CD8-positive, alpha-beta memory T cell (primary cell): ENCODE measurements around the gene SKAP1. TPM values are rescaled to one million over a fixed set of nuclear protein-coding genes. Genes with fewer than 3 reads are reported as not detected.
A peak's percentile ranks its signal among the peaks of the same experiment; 100 is the strongest.

ENCODE experiments used
- CTCF ChIA-PET: fragments of 350-600 bp; sonication (Branson Sonifier 250); formaldehyde crosslinking; loops from one replicate; lab custom pipeline; 2021; ENCODE audit warnings: antibody characterized with exemption; lab: Charles Lee
- POLR2A ChIA-PET: fragments of 350-600 bp; sonication (Branson Sonifier 250); formaldehyde crosslinking; loops from one replicate; lab custom pipeline; 2021; ENCODE audit warnings: antibody characterized with exemption; lab: Charles Lee
- DNase-seq, 5 donors: peaks; one replicate each; pipeline versions ENCODE4 v3.0.0 to v3.0.0-alpha.2; 2020 to 2022; ENCODE audit warnings: mixed read lengths in 1 of 5
- H3K27ac ChIP-seq: one replicate; pipeline ENCODE4 v1.7.0; 2013; ENCODE audit warnings: low read depth, mild to moderate bottlenecking, low read length, moderate library complexity
- H3K27me3 ChIP-seq: 2 replicates; pipeline ENCODE4 v1.7.0; 2013; ENCODE audit warnings: low read length, mild to moderate bottlenecking; ENCODE audit not compliant: insufficient read depth, poor library complexity, severe bottlenecking
- H3K36me3 ChIP-seq: 2 replicates; pipeline ENCODE4 v1.7.0; 2013; ENCODE audit warnings: mild to moderate bottlenecking, low read length, moderate library complexity; ENCODE audit not compliant: insufficient read depth
- H3K4me1 ChIP-seq: 2 replicates; pipeline ENCODE4 v1.7.0; 2013; ENCODE audit warnings: mild to moderate bottlenecking, low read length, moderate library complexity; ENCODE audit not compliant: insufficient read depth
- H3K4me3 ChIP-seq: 2 replicates; pipeline ENCODE4 v1.7.0; 2013; ENCODE audit warnings: mild to moderate bottlenecking, low read length
- H3K9me3 ChIP-seq: 2 replicates; pipeline ENCODE4 v1.7.0; 2013; ENCODE audit warnings: mild to moderate bottlenecking, low read length
- H3K27ac Mint-ChIP-seq, 8 donors: one replicate each; pipeline ENCODE4 v1.8.0; 2020 to 2021; ENCODE audit warnings: mixed read lengths in 8 of 8, mild to moderate bottlenecking in 6 of 8, inconsistent platforms in 3 of 8, moderate library complexity in 3 of 8
- H3K27me3 Mint-ChIP-seq, 2 donors: one replicate each; pipeline ENCODE4 v1.8.0; 2020 to 2021; ENCODE audit warnings: mixed read lengths in 2 of 2, mild to moderate bottlenecking in 1 of 2, moderate library complexity in 1 of 2
- H3K36me3 Mint-ChIP-seq, 3 donors: one replicate each; pipeline ENCODE4 v1.8.0; 2020 to 2021; ENCODE audit warnings: mixed read lengths in 3 of 3, inconsistent platforms in 1 of 3, mild to moderate bottlenecking in 1 of 3
- H3K4me1 Mint-ChIP-seq, 3 donors: one replicate each; pipeline ENCODE4 v1.8.0; 2020 to 2021; ENCODE audit warnings: mixed read lengths in 3 of 3, inconsistent platforms in 1 of 3, mild to moderate bottlenecking in 1 of 3
- H3K4me3 Mint-ChIP-seq, 7 donors: one replicate each; pipeline ENCODE4 v1.8.0; 2020 to 2021; ENCODE audit warnings: mixed read lengths in 7 of 7, mild to moderate bottlenecking in 6 of 7, moderate library complexity in 4 of 7, inconsistent platforms in 2 of 7
- H3K9me3 Mint-ChIP-seq, 5 donors: one replicate each; pipeline ENCODE4 v1.8.0; 2020 to 2022; ENCODE audit warnings: mixed read lengths in 5 of 5, mild to moderate bottlenecking in 3 of 5, moderate library complexity in 2 of 5, inconsistent platforms in 1 of 5
- polyA plus RNA-seq: library from polyadenylated mRNA; unstranded; fragments of 300-500 nt; fragmentation: Illumina TruSeq; gene quantifications from one replicate; pipeline ENCODE4 v1.2.3, GENCODE V29; 2021
- total RNA-seq, 2 experiments: library from RNA; stranded (reverse); gene quantifications; one replicate each; pipeline ENCODE4 v1.2.3, GENCODE V29; 2021

SKAP1 gene
- total and polyA plus RNA-seq, 3 experiments from 2014 or later: 50.5 to 264 (median 56.0) TPM

- no peaks in the 10 kb centered on the region for H3K9me3 Mint-ChIP-seq
- peaks cover 30% of the 10 kb centered on the region for H3K4me1 ChIP-seq
- H3K27ac Mint-ChIP-seq: peak overlapping the region; percentile 44 to 90 (median 85)
- ChIA-PET CTCF (interaction anchor here (0.7 to 2.2 kb wide), 5 partner anchors 8 to 87 kb away, joined by 3 to 11 read pairs (median 3); no protein-coding TSS in a partner anchor), POLR2A (interaction anchor here (0.6 to 0.7 kb wide), 2 partner anchors 10 to 18 kb away, joined by 4 read pairs; no protein-coding TSS in a partner anchor)
- H3K9me3 ChIP-seq: no peaks in the 10 kb centered on the region
- peaks cover 13% of the 10 kb centered on the region for H3K36me3 ChIP-seq
- no peak overlapping the region for H3K27ac ChIP-seq
- H3K27me3 Mint-ChIP-seq: no peaks in the 10 kb centered on the region
- peak overlapping the region in 6 of 7 donors; percentile 45 to 71 (median 54) for H3K4me3 Mint-ChIP-seq
- H3K4me3 ChIP-seq: no peak overlapping the region
- DNase-seq: peak; percentile 6 to 62 (median 40)
- H3K36me3 Mint-ChIP-seq: peaks cover 0 to 29% (median 2%) of the 10 kb centered on the region in 3 donors
- no peaks in the 10 kb centered on the region for H3K27me3 ChIP-seq
- H3K4me1 Mint-ChIP-seq: peaks cover 37 to 48% (median 43%) of the 10 kb centered on the region in 3 donors
Observed at GRCh38 chr17:48113201-48113676, 316.8 kb downstream of the SKAP1 start.

DNA sequence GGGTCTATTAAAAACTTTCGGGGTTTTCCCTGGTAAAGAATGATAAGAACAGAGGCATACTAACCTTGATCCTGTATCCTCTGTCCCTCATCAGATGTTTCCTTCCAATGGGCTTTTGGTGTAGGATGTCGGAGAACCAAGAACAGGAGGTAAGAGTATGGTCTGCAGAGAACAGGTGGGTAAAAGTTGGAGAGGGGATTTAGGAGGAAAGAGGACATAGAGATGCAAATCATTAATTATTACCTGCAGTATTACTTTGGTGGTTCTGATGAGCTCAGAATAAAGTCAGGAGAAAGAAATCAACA is 318.1 kb downstream of the SKAP1 start:
- H3K27me3 Mint-ChIP-seq: no peaks in the 10 kb centered on the region
- peaks cover 48 to 60% (median 55%) of the 10 kb centered on the region in 3 donors for H3K4me1 Mint-ChIP-seq
- H3K27ac ChIP-seq: no peak overlapping the region
- H3K9me3 Mint-ChIP-seq: no peaks in the 10 kb centered on the region
- H3K27me3 ChIP-seq: no peaks in the 10 kb centered on the region
- H3K27ac Mint-ChIP-seq: peak overlapping the region in 6 of 8 donors; percentile 6 to 91 (median 68)
- H3K36me3 Mint-ChIP-seq: peaks cover 0 to 32% (median 2%) of the 10 kb centered on the region in 3 donors
- DNase-seq: no peak
- H3K36me3 ChIP-seq: peaks cover 8% of the 10 kb centered on the region
- ChIA-PET POLR2A (no interaction called here), CTCF (interaction anchor here (0.9 to 1.8 kb wide), 4 partner anchors 14 to 57 kb away, joined by 3 to 7 read pairs (median 5); no protein-coding TSS in a partner anchor)
- peaks cover 33% of the 10 kb centered on the region for H3K4me1 ChIP-seq
- no peaks in the 10 kb centered on the region for H3K9me3 ChIP-seq
- no peak overlapping the region for H3K4me3 ChIP-seq
- peak overlapping the region in 5 of 7 donors; percentile 2 to 22 (median 7) for H3K4me3 Mint-ChIP-seq

DNA sequence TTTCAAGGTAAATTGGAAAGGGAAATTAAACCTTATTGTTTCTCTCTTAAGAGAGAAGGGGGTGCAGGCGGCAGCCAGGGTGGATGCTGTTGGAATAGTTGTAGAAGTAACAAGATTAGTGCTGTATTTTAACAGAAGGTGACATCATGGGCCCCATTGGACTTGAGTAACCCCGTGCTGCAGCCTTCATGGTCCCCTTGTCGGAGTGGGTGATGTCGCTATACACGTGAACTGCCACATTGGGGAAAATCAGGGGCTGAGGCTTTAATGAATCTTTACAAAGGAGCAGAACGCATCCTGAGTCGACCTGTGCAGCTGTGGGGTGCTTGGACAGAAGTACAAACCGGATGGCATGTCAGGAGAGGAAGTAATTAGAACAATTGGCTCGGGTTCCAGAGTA is 319.3 kb downstream of the SKAP1 start:
- Histone ChIP-seq H3K36me3 (peaks cover 8% of the 10 kb centered on the region), H3K4me1 (peaks cover 33% of the 10 kb centered on the region), H3K27ac (no peak overlapping the region), H3K4me3 (no peak overlapping the region), H3K27me3 (no peaks in the 10 kb centered on the region), H3K9me3 (no peaks in the 10 kb centered on the region)
- DNase-seq: no peak
- H3K4me3 Mint-ChIP-seq: peak overlapping the region in 3 of 7 donors; percentile 18 to 35 (median 29)
- H3K27ac Mint-ChIP-seq: peak overlapping the region; percentile 47 to 89 (median 76)
- peaks cover 0 to 25% (median 2%) of the 10 kb centered on the region in 3 donors for H3K36me3 Mint-ChIP-seq
- peaks cover 50 to 62% (median 57%) of the 10 kb centered on the region in 3 donors for H3K4me1 Mint-ChIP-seq
- ChIA-PET POLR2A (interaction anchor here (0.7 kb wide), 1 partner anchor 10 kb away, joined by 3 read pairs; no protein-coding TSS in a partner anchor), CTCF (interaction anchor here (0.9 to 1.8 kb wide), 4 partner anchors 15 to 56 kb away, joined by 3 to 7 read pairs (median 4); no protein-coding TSS in a partner anchor)
- no peaks in the 10 kb centered on the region for H3K9me3 Mint-ChIP-seq
- no peaks in the 10 kb centered on the region for H3K27me3 Mint-ChIP-seq

DNA sequence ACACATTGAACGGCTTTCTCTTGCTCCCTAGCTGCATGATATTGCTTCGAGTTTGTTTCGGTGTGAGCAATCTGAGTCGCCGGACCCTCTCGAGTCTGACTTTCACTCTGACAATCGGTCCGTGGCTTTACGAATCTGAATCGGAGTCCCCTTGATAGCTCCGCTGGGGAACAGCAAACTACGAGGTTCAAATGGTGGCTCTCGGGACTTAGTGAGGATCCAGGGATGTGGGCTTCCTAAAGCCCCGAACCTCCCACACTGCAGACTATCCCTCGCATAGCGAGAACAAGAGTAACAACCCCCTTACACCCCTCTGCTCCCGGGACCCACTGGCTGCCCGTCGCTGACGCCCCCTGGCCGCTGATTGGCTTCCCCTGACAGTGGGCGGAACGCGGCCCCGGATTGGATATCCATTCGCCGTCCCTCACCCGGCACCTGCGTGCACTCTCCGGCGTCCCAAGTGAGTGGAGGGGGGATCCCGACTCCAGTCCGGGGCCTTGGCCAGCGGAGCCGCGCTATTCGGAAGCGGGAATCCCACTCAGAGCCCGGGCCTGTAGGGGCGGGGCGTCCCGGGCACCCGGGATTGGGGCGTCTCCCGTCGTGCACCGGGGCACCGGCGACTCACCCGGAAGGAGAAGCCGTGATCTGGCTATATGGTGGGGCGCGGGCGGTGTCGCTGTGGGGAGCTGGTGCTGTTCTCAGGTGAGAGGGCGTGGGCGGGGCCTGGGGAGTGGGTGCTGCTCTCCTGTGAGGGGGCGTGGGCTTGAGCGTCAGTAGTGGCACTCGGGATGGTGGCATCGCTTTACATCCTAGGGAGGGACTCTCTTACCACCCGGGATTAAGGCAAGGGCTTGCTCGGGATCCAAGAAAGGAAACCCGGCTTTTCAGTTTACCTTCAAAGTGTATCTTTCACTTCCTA is 322.6 kb downstream of the SKAP1 start, which contains the start of gene SNX11:
Gene SNX11 (plus strand): TSS at position 630 of the 919 bp plus-strand sequence. CDS start 4,278 bp downstream, outside the sequence.
- Histone ChIP-seq H3K9me3 (no peaks in the 10 kb centered on the region), H3K4me3 (peak within 1 kb of the TSS; percentile 96), H3K4me1 (peaks cover 17% of the 10 kb centered on the region), H3K27me3 (no peaks in the 10 kb centered on the region), H3K36me3 (no peaks in the 10 kb centered on the region), H3K27ac (peak within 1 kb of the TSS; percentile 80)
- ChIA-PET CTCF (interaction anchor here (0.8 to 4.2 kb wide), 9 partner anchors 9 to 266 kb away, joined by 3 to 23 read pairs (median 4); partner anchors contain the start of gene NFE2L1), POLR2A (interaction anchor here (0.6 to 2.2 kb wide), 5 partner anchors 10 to 785 kb away, joined by 3 to 17 read pairs (median 5); partner anchors contain the start of genes NFE2L1 and PNPO)
- DNase-seq: peak; percentile 90 to 96 (median 95)
- Mint-ChIP-seq H3K27me3 (peaks cover 0 to 2% of the 10 kb centered on the region in 2 donors), H3K4me1 (peaks cover 51 to 70% (median 66%) of the 10 kb centered on the region in 3 donors), H3K9me3 (no peaks in the 10 kb centered on the region), H3K4me3 (peak within 1 kb of the TSS; percentile 92 to 100 (median 97)), H3K27ac (peak within 1 kb of the TSS; percentile 86 to 97 (median 92)), H3K36me3 (peaks cover 0 to 15% (median 2%) of the 10 kb centered on the region in 3 donors)

- peak overlapping the region in 7 of 8 donors; percentile 86 to 97 (median 92) for H3K27ac Mint-ChIP-seq
- Histone ChIP-seq H3K4me1 (peaks cover 12% of the 10 kb centered on the region), H3K9me3 (no peaks in the 10 kb centered on the region), H3K27me3 (no peaks in the 10 kb centered on the region), H3K27ac (peak overlapping the region; percentile 80), H3K4me3 (peak overlapping the region; percentile 96), H3K36me3 (no peaks in the 10 kb centered on the region)
- H3K9me3 Mint-ChIP-seq: no peaks in the 10 kb centered on the region
- no peak for DNase-seq
- H3K27me3 Mint-ChIP-seq: peaks cover 0 to 2% of the 10 kb centered on the region in 2 donors
- ChIA-PET CTCF (interaction anchor here (1.0 to 4.2 kb wide), 5 partner anchors 9 to 59 kb away, joined by 3 to 23 read pairs (median 4); partner anchors contain the start of gene NFE2L1), POLR2A (interaction anchor here (0.6 to 2.2 kb wide), 3 partner anchors 58 to 785 kb away, joined by 4 to 17 read pairs (median 5); partner anchors contain the start of genes NFE2L1 and PNPO)
- peaks cover 0 to 14% (median 0%) of the 10 kb centered on the region in 3 donors for H3K36me3 Mint-ChIP-seq
- peaks cover 46 to 68% (median 66%) of the 10 kb centered on the region in 3 donors for H3K4me1 Mint-ChIP-seq
- H3K4me3 Mint-ChIP-seq: peak overlapping the region; percentile 92 to 100 (median 97)
Observed at GRCh38 chr17:48106802-48107136, 323.2 kb downstream of the SKAP1 start.

DNA sequence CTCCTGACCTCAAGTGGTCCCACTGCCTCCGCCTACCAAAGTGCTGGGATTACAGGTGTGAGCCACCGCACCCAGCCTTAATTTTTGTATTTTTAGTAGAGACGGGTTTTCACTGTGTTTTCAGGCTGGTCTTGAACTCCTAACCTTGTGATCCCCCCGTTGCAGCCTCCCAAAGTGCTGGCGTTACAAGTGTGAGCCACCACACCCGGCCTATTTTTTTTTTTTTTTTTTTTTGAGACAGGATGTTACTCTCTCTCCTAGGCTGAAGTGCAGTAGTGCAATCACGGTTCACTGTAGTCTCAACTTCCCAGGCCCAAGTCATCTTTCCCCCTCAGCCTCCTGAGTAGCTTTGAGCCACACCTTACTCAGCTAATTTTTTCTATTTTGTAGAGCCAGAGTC is 325.6 kb downstream of the SKAP1 start:
- H3K36me3 ChIP-seq: no peaks in the 10 kb centered on the region
- Mint-ChIP-seq H3K36me3 (peaks cover 0 to 11% (median 0%) of the 10 kb centered on the region in 3 donors), H3K27me3 (peaks cover 0 to 6% of the 10 kb centered on the region in 2 donors), H3K27ac (peak overlapping the region in 3 of 8 donors; percentile 21 to 65 (median 51)), H3K4me1 (peaks cover 46 to 64% (median 60%) of the 10 kb centered on the region in 3 donors), H3K4me3 (peak overlapping the region in 5 of 7 donors; percentile 2 to 77 (median 17)), H3K9me3 (no peaks in the 10 kb centered on the region)
- no peak overlapping the region for H3K4me3 ChIP-seq
- ChIA-PET CTCF (interaction anchor here (0.9 kb wide), 1 partner anchor 9 kb away, joined by 3 read pairs; no protein-coding TSS in a partner anchor), POLR2A (no interaction called here)
- DNase-seq: no peak
- H3K27ac ChIP-seq: no peak overlapping the region
- peaks cover 16% of the 10 kb centered on the region for H3K4me1 ChIP-seq
- no peaks in the 10 kb centered on the region for H3K9me3 ChIP-seq
- H3K27me3 ChIP-seq: no peaks in the 10 kb centered on the region
